ENCODE data around the gene HINFP.
A peak's percentile ranks its signal among the peaks of the same experiment; 100 is the strongest.

DNA sequence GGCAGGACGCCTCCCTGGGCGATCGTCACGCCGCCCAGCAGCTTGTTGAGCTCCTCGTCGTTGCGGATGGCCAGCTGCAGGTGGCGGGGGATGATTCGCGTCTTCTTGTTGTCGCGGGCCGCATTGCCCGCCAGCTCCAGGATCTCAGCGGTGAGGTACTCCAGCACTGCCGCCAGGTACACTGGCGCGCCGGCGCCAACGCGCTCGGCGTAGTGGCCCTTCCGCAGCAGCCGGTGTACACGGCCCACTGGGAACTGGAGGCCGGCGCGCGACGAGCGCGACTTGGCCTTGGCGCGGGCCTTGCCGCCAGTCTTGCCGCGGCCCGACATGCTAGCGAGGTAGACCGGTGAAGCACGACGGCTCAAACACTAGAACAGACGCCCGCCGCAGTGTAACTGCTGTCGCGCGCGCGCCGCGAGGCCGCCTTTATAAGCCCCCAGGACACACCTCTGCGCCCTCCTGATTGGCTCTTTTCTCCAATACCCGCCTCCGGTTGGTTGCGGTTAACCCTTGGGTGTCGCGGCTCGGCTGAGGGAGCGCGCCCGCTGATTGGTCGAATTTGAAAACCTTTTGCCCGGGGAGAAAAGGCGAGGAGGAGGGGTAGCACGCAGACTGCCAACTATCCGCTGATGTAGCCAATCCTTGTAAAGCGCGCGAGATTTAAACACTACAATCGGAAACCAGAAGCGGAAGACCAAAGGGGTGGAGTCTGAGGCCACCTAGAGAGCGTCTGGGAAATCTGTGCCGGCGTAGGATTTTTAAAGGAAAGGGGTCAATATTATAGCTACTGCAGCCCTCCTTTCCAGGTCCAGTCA is 26.1 kb upstream of the HINFP start:
- TF ChIP-seq, protein P1, sequence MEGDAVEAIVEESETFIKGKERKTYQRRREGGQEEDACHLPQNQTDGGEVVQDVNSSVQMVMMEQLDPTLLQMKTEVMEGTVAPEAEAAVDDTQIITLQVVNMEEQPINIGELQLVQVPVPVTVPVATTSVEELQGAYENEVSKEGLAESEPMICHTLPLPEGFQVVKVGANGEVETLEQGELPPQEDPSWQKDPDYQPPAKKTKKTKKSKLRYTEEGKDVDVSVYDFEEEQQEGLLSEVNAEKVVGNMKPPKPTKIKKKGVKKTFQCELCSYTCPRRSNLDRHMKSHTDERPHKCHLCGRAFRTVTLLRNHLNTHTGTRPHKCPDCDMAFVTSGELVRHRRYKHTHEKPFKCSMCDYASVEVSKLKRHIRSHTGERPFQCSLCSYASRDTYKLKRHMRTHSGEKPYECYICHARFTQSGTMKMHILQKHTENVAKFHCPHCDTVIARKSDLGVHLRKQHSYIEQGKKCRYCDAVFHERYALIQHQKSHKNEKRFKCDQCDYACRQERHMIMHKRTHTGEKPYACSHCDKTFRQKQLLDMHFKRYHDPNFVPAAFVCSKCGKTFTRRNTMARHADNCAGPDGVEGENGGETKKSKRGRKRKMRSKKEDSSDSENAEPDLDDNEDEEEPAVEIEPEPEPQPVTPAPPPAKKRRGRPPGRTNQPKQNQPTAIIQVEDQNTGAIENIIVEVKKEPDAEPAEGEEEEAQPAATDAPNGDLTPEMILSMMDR (IDR thresholded peaks at IDR 0.05), result peak in 4 of 5 experiments; percentile 29 to 88 (median 42)
- peak; percentile 99 for TF ChIP-seq POLR2A (IDR thresholded peaks at IDR 0.05)

All from transverse colon (tissue), 3 donors.